Measurements from ENCODE around the gene HILPDA.

DNA sequence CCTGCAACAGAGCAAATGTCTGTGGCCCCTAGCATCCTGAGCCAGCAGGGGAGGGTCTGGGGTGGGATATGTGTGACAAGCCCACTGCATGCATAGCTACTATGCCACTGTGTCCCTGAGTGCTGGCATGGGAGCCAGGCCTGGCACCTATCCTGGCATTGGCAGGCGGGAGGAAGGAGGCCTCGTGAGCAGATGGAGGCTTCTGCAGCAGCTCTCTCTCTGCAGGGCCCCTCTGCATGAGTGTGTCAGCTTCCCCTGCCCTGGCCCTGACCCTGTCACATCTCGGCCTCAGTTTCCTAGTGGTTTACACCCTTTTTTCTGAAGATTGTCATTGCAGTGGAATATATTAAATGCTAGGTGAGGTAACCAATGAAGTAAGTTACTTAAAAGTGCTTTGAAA, 32.8 kb upstream of the HILPDA start:
- TF ChIP-seq, protein P1, sequence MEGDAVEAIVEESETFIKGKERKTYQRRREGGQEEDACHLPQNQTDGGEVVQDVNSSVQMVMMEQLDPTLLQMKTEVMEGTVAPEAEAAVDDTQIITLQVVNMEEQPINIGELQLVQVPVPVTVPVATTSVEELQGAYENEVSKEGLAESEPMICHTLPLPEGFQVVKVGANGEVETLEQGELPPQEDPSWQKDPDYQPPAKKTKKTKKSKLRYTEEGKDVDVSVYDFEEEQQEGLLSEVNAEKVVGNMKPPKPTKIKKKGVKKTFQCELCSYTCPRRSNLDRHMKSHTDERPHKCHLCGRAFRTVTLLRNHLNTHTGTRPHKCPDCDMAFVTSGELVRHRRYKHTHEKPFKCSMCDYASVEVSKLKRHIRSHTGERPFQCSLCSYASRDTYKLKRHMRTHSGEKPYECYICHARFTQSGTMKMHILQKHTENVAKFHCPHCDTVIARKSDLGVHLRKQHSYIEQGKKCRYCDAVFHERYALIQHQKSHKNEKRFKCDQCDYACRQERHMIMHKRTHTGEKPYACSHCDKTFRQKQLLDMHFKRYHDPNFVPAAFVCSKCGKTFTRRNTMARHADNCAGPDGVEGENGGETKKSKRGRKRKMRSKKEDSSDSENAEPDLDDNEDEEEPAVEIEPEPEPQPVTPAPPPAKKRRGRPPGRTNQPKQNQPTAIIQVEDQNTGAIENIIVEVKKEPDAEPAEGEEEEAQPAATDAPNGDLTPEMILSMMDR (IDR thresholded peaks at IDR 0.05), result no peak
- TF ChIP-seq POLR2A (IDR thresholded peaks at IDR 0.05), result no peak
